Measurements from ENCODE around the gene C3orf20.
"Not testable (repeated sequence)": the region's sequence is repeated elsewhere in the genome, so short reads cannot be mapped to it uniquely, and the experiment has no call there.

GRCh38 chr3:14752979-14753378 is 78.0 kb downstream of the C3orf20 start:
- TF ChIP-seq, protein P1, sequence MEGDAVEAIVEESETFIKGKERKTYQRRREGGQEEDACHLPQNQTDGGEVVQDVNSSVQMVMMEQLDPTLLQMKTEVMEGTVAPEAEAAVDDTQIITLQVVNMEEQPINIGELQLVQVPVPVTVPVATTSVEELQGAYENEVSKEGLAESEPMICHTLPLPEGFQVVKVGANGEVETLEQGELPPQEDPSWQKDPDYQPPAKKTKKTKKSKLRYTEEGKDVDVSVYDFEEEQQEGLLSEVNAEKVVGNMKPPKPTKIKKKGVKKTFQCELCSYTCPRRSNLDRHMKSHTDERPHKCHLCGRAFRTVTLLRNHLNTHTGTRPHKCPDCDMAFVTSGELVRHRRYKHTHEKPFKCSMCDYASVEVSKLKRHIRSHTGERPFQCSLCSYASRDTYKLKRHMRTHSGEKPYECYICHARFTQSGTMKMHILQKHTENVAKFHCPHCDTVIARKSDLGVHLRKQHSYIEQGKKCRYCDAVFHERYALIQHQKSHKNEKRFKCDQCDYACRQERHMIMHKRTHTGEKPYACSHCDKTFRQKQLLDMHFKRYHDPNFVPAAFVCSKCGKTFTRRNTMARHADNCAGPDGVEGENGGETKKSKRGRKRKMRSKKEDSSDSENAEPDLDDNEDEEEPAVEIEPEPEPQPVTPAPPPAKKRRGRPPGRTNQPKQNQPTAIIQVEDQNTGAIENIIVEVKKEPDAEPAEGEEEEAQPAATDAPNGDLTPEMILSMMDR (conservative IDR thresholded peaks at IDR 0.05) = not testable (repeated sequence)
- not testable (repeated sequence) for TF ChIP-seq ZFX (IDR thresholded peaks at IDR 0.05)
